Measurements from ENCODE around the gene USP6NL.

The USP6NL gene

DNA sequence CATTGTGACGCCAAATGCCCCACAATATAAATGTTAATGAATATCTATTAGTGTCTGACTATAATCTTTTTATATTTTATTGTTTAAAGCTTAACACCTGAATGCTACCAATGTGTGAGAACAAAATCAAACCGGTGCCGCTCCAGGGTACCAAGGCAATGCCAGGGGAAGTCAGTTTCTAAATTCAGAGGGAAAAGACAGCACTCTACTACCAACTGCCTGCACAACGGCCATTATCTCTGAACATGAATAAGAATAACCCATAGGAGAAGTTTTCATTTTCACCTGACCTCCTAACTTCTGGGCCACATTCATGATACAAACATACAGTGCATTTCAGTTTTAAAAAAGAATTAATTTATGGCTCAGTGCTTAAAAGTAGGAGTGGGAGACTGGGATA, 21.7 kb downstream of the USP6NL start:
- H3K9ac ChIP-seq (ENCODE audit: insufficient read length) = no peak overlapping the region
- no peak for DNase-seq (ENCODE audit: low read depth, low spot score)
- H3K36me3 ChIP-seq (ENCODE audit: insufficient read depth, low read length) = no peaks in the 10 kb centered on the region
- no peak overlapping the region for H3K4me3 ChIP-seq
- TF ChIP-seq POLR2AphosphoS5 (IDR thresholded peaks at IDR 0.05; ENCODE audit: borderline replicate concordance, low read depth, low read length) (no peak), FOXP2 (optimal IDR thresholded peaks at IDR 0.05; ENCODE audit: control extremely low read depth, extremely low read length, insufficient read depth) (no peak), EZH2 (IDR thresholded peaks at IDR 0.05) (no peak)
- H3K9me3 ChIP-seq (ENCODE audit: low read depth, low read length) = no peaks in the 10 kb centered on the region
- H3K27ac ChIP-seq = no peak overlapping the region

DNA sequence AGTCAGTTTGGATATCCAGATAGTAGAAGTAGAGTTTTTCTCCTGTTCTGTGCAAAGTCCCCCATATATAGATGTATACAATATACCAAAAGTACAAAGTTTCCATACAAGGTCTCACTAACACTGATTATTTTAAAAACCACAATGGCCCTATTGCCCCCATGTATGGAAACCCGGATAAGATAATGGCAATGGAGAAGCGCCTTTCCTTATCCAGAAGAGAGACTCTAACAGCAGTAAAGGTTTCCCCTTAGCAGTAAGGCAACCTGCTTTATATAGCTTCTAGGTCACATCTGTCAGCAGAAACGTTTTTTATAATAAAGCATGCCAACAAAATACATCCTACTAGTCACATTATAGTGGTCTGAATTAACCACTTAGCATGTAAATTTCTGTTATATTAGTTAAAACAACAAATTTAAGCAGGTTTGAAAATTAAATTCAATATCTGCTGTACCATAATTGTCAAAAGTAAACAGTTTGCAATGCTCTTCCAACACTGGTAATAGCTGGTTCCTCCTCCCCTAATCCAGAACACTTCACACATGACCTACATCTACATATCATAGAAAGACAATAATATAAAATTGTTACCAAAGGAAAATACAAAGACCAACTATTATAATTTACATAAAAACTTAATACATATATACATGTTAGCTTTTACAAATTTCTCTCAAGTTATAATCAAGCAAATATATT, 22.4 kb downstream of the USP6NL start:
- Histone ChIP-seq H3K9ac (ENCODE audit: insufficient read length) (no peak overlapping the region), H3K27ac (no peak overlapping the region), H3K4me3 (no peak overlapping the region), H3K9me3 (ENCODE audit: low read depth, low read length) (no peaks in the 10 kb centered on the region), H3K36me3 (ENCODE audit: insufficient read depth, low read length) (no peaks in the 10 kb centered on the region)
- TF ChIP-seq POLR2AphosphoS5 (IDR thresholded peaks at IDR 0.05; ENCODE audit: borderline replicate concordance, low read depth, low read length) (no peak), EZH2 (IDR thresholded peaks at IDR 0.05) (no peak), FOXP2 (optimal IDR thresholded peaks at IDR 0.05; ENCODE audit: control extremely low read depth, extremely low read length, insufficient read depth) (no peak)
- no peak for DNase-seq (ENCODE audit: low read depth, low spot score)

DNA sequence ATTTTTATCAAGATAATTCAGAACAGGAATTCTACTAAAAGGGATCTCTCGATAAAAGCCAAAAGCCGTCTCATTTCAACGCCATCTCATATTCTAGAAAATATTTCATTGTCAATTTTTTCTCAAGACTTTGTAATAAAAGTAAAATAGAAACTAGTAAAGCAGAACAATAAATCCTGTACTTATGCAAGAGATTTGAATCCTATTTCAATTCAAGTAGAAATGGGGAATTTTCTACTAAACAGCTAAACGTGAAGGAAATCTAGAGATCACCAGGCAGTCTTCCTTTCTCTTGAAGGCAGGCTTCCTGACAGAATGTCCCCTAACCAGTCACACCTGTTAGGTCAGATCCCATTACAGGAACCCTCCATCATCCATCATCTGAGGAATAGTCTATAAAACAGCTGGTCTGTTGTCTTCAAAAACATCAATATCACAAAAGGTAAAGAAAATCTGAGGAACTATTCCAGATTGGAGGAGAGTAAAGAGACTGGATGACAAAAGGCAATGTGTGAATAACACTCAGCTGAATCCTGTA, 23.7 kb downstream of the USP6NL start:
- H3K27ac ChIP-seq = no peak overlapping the region
- TF ChIP-seq EZH2 (IDR thresholded peaks at IDR 0.05) = no peak
- no peak for TF ChIP-seq POLR2AphosphoS5 (IDR thresholded peaks at IDR 0.05; ENCODE audit: borderline replicate concordance, low read depth, low read length)
- TF ChIP-seq FOXP2 (optimal IDR thresholded peaks at IDR 0.05; ENCODE audit: control extremely low read depth, extremely low read length, insufficient read depth) = no peak
- H3K36me3 ChIP-seq (ENCODE audit: insufficient read depth, low read length) = no peaks in the 10 kb centered on the region
- no peaks in the 10 kb centered on the region for H3K9me3 ChIP-seq (ENCODE audit: low read depth, low read length)
- no peak for DNase-seq (ENCODE audit: low read depth, low spot score)
- no peak overlapping the region for H3K9ac ChIP-seq (ENCODE audit: insufficient read length)
- no peak overlapping the region for H3K4me3 ChIP-seq

DNA sequence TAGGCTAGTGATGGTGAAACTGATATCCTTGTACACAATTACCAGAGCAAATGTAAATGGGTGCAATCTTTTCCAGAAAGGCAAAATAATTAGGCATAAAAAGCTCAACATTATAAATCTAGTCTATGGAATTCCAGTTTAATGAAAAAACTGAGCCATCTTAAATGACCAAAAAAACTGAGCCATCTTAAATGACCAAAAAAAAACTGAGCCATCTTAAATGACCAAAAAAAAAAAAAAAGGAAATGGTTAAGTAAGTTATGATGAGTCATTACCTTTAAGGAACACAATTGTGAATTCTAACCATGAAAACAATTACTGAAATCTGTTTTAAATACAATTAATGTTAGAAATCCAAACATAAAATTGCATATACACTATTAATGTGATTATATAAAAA, 25.3 kb downstream of the USP6NL start:
- TF ChIP-seq FOXP2 (optimal IDR thresholded peaks at IDR 0.05; ENCODE audit: control extremely low read depth, extremely low read length, insufficient read depth) (no peak), POLR2AphosphoS5 (IDR thresholded peaks at IDR 0.05; ENCODE audit: borderline replicate concordance, low read depth, low read length) (no peak), EZH2 (IDR thresholded peaks at IDR 0.05) (no peak)
- no peaks in the 10 kb centered on the region for H3K36me3 ChIP-seq (ENCODE audit: insufficient read depth, low read length)
- H3K9me3 ChIP-seq (ENCODE audit: low read depth, low read length) = no peaks in the 10 kb centered on the region
- H3K27ac ChIP-seq = no peak overlapping the region
- H3K9ac ChIP-seq (ENCODE audit: insufficient read length) = no peak overlapping the region
- DNase-seq (ENCODE audit: low read depth, low spot score) = no peak
- H3K4me3 ChIP-seq = no peak overlapping the region

DNA sequence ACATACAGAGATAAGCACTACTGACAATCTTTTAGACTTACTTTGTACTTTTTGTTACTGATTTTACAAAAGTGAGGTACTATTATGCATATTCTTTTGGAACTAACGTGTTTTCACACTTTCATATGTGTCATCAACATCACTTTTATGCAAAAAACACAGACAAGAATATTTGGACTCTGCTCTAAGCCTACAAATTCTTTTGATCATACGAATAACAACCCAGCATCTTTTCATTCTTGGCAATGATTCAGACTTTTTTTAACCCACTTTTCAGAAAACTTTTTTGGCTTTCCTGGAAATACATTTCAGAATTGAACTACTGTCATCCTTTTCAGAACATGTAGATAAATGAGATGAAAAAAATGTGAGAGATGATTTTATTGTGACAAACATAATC, 30.2 kb downstream of the USP6NL start:
- TF ChIP-seq FOXP2 (optimal IDR thresholded peaks at IDR 0.05; ENCODE audit: control extremely low read depth, extremely low read length, insufficient read depth) (no peak), EZH2 (IDR thresholded peaks at IDR 0.05) (no peak), POLR2AphosphoS5 (IDR thresholded peaks at IDR 0.05; ENCODE audit: borderline replicate concordance, low read depth, low read length) (no peak)
- no peaks in the 10 kb centered on the region for H3K9me3 ChIP-seq (ENCODE audit: low read depth, low read length)
- no peak overlapping the region for H3K27ac ChIP-seq
- no peak for DNase-seq (ENCODE audit: low read depth, low spot score)
- H3K36me3 ChIP-seq (ENCODE audit: insufficient read depth, low read length) = no peaks in the 10 kb centered on the region
- no peak overlapping the region for H3K4me3 ChIP-seq
- no peak overlapping the region for H3K9ac ChIP-seq (ENCODE audit: insufficient read length)

DNA sequence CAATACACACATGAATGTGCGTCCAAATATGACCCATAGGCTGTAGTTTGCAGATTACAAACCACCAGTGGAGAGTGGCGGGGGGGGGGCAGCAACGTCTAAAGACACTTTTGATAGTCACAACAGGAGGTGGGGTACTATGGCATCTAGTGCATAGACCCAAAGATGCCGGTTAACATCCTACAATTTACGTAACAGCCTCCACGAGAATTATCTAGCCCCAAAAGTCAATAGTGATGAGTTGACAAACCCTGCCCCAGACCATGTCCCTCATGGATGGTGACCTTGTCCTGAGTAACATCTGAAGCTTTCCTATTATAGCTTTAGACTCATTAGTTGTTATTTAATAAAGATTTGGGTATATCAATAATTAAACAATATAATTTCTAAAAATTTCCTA, 31.6 kb downstream of the USP6NL start:
- Histone ChIP-seq H3K9ac (ENCODE audit: insufficient read length) (no peak overlapping the region), H3K36me3 (ENCODE audit: insufficient read depth, low read length) (no peaks in the 10 kb centered on the region), H3K27ac (no peak overlapping the region), H3K9me3 (ENCODE audit: low read depth, low read length) (no peaks in the 10 kb centered on the region), H3K4me3 (no peak overlapping the region)
- DNase-seq (ENCODE audit: low read depth, low spot score) = no peak
- TF ChIP-seq EZH2 (IDR thresholded peaks at IDR 0.05) (no peak), POLR2AphosphoS5 (IDR thresholded peaks at IDR 0.05; ENCODE audit: borderline replicate concordance, low read depth, low read length) (no peak), FOXP2 (optimal IDR thresholded peaks at IDR 0.05; ENCODE audit: control extremely low read depth, extremely low read length, insufficient read depth) (no peak)

DNA sequence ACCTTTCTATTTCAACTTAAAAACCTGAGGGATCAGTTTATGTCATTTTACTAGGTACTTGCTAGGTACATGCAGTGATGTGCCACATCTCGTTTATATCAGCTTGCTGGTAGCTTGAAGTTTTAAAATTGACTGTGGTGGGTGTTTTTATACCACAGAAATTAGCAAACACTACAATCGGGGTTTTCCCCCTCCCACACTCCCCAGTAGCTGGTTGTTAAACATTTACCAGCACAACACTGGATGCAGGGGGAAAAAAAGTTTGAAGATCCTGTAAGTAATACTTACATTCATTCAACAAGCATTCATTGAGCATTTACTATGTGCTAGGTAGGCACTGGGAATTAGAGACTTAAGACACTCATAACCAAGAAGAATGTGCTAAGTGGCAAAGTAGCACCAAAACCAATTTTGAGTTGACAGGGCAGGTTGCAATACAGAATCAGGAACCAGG, 32.6 kb downstream of the USP6NL start:
- no peak for DNase-seq (ENCODE audit: low read depth, low spot score)
- Histone ChIP-seq H3K4me3 (no peak overlapping the region), H3K9ac (ENCODE audit: insufficient read length) (no peak overlapping the region), H3K36me3 (ENCODE audit: insufficient read depth, low read length) (no peaks in the 10 kb centered on the region), H3K27ac (no peak overlapping the region), H3K9me3 (ENCODE audit: low read depth, low read length) (no peaks in the 10 kb centered on the region)
- TF ChIP-seq EZH2 (IDR thresholded peaks at IDR 0.05) = no peak
- no peak for TF ChIP-seq POLR2AphosphoS5 (IDR thresholded peaks at IDR 0.05; ENCODE audit: borderline replicate concordance, low read depth, low read length)
- TF ChIP-seq FOXP2 (optimal IDR thresholded peaks at IDR 0.05; ENCODE audit: control extremely low read depth, extremely low read length, insufficient read depth) = no peak

DNA sequence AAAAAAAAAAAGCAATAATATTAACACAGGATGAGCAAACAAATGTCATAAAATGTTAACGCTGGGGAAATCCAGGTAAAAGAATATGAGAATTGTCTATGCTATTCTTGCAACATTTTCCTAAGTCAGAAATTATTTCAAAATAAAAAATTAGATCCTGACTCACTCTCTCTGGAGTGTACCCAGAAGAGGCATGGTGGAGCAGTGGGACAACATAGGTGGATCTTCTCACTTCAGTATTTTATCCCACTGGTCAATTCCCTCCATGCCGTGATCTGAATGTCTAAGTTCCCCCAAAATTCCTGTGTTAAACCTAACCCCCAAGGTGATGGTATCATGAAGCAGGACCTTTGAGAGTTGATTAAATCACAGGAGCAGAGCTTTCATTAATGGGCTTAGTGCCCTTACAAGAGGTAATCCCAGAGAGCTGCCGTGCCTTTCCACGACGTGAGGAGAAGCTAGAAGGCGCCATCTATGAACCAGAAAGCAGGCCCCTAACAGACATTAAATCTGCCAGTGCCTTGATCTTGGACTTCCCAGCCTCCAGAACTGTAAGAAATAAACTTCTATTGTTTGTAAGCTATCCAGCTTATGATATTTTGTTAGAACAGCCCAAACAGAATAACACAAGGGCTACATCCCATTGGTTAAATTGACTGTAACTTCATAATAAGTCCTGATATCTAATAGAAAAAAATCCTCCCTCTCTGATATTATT, 35.2 kb downstream of the USP6NL start:
- H3K36me3 ChIP-seq (ENCODE audit: insufficient read depth, low read length) = no peaks in the 10 kb centered on the region
- H3K4me3 ChIP-seq = no peak overlapping the region
- DNase-seq (ENCODE audit: low read depth, low spot score) = no peak
- TF ChIP-seq EZH2 (IDR thresholded peaks at IDR 0.05) = no peak
- no peak for TF ChIP-seq POLR2AphosphoS5 (IDR thresholded peaks at IDR 0.05; ENCODE audit: borderline replicate concordance, low read depth, low read length)
- no peak for TF ChIP-seq FOXP2 (optimal IDR thresholded peaks at IDR 0.05; ENCODE audit: control extremely low read depth, extremely low read length, insufficient read depth)
- no peak overlapping the region for H3K9ac ChIP-seq (ENCODE audit: insufficient read length)
- no peak overlapping the region for H3K27ac ChIP-seq
- no peaks in the 10 kb centered on the region for H3K9me3 ChIP-seq (ENCODE audit: low read depth, low read length)

Measured in SK-N-MC (cell line).